ENCODE measurements around the gene VSIG8.
A peak's percentile ranks its signal among the peaks of the same experiment; 100 is the strongest.

Gene VSIG8

DNA sequence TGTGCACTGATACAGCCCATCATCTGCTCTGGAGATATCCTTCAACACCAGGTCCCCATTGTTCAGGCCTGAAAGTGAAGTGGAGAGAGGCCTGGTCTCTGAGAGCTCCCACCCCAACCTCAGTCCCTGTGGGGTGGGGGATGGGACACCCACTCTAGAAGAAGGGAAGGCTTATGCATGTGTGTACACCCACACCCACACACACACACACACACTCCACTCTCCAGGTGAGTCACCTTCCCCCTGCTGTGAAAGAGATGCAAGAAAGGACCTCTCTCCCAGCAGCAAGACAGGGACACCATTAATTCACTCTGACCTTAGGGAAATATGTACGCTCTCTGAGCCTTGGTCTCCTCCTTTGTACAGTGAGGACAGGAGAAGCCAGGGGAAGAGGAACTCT, 5.9 kb downstream of the VSIG8 start:
- no peak for DNase-seq (ENCODE audit: low read depth)

DNA sequence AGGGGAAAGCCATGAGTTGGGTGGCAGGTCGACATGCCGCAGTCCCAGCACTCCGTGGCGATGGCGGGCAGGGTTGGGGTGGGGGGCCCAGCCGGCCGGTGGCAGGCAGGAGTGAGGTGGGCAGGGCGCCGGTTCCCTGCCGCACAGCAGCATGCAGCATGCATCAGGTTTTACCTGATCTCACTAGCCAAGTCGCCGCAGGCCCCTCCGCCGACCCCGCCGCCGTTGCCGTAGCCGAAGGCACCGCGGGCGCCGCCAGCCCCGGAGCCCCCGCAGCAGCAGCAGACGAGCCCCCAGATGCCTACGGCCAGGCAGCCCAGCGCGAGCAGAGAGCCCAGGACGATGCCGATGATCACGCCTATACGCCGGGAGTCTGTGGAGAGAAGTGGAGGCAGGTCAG, 6.7 kb downstream of the VSIG8 start:
- no peak for DNase-seq (ENCODE audit: low read depth)

DNA sequence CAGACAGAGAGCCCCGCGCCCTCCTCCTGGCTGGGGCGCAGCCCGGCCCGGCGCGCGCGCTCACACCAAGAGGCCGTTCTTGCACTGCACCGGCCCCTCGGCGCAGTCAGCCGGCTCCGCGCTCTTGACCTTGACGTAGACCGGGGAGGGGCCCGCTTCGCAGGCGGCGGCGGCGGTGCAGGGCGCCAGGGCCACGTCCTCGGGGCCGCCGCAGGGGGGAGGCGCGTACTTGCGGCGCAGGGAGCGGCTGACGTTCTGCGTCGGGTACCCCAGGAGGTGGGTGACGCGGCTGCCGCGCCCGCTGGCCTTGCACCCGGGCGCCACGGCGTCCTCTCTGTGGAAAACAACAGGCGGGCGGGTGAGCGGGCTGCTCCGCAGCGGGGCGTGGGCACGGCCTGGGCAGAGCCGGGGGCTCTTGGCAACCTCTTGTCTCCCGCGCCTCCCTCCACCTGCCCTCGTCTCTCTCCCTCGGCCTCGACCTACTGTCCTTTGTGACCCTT, 7.7 kb downstream of the VSIG8 start:
- peak; percentile 53 for DNase-seq (ENCODE audit: low read depth)

DNA sequence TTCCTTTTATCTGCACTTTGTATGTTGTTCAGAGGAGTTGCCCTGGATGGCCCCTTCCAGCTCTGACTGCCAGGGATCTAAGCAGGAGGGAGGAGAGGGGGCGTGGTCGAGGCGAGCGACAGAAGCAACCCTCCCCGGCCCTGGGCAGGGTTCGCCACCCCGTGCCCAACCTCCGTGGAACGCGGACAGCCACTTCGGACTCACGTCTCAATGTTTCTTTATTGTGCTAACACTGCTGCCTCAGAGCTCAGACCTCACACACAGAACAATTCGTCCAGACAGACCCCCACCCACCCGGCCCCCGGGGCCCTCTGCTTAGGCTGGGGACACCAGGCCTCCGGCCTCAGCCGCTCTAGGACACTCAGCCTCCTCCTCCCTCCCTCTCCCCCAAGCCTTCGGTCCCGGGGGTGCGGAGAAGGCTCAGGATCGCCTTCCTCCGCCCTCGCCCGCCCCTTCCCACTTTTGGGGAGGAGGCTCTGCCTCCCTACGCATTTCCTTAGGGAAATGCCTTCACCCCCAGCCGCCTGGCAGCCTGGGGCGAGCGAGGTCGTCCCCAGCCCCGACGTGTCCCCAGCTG, 8.3 kb downstream of the VSIG8 start:
- DNase-seq (ENCODE audit: low read depth), result no peak

DNA sequence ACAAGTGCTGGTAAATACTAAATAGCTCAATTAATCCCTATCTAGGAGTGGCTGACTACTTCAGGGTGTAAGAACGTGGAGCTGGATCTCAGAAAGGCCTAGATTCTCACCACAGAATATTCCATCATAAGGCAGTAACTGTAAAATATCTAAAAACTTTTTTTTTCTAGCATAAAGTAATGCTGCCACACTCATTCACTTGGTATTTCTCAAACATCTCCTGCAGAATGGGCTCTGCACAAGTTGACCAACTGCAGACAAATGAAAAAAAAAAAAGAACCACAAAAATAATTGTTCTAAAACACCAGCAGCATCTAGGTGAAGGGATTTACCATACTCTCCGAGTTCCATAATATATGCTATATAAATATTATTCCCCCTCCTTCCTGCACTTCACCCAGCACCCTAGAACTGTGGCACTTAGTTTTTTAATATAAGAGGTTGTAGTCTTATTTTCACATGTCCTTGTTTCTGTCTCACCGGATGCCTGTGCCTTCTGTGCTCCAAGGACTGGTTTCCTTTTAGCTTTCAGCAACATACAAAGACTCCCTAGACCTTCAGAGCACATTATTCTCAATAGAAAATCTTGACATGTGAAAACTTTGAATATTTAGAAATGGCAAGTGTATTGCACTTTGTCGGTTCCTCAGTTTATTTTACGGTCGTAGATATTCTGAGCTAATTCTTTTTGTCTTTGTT, 8.9 kb downstream of the VSIG8 start:
- no peak for DNase-seq (ENCODE audit: low read depth)

DNA sequence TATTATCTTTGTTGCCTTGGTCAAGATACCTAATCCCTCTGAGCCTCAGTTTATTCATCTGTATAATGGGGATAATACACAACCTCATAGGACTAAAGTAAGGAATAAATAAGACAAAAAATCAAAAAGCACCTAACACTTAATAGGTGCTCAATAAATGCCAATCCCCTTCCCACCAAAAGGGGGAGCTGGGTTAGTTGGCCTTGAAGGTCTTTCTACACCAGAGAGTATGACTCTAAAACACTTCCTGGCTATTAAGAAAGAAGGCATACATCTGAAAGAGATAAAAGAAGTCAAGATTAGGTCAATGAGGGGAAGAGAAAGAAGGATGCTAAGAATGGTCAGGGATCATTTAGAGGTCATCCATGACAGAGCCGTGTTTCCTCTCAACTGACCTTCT, 11.1 kb downstream of the VSIG8 start:
- no peak for DNase-seq (ENCODE audit: low read depth)

DNA sequence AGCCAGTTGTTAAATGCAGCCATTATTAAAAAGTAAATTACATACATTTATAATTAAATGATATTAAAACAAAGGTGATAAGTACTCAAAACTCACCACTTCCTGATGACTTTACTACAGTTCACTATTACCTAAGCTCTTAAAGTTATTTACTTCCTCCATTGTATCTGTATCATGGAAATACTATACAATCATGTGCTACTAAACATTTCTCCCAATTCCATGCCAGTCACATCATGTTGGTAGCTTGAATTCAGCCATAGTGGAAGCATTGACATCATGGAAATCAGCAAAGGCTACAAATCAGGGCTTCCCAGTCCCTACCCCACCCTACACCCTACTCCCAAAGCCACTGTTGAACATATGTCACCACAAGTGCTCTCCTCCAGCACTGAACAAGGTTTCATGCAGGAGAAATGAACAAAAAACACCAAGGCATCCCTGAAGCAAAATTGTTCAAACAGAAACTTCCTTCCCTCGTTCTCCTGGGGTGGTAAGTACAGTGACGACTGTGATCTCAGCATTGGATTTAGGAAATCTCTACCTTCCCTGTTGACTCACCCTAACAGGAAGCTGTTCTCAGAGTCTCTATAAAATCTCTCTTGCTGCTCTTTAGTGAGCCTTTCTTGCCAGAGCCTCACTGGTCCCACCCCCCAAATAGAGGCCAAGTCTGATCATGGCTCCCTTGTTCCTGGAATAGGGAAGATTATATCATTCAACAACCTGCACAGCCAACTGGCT, 12.7 kb downstream of the VSIG8 start:
- no peak for DNase-seq (ENCODE audit: low read depth)

DNA sequence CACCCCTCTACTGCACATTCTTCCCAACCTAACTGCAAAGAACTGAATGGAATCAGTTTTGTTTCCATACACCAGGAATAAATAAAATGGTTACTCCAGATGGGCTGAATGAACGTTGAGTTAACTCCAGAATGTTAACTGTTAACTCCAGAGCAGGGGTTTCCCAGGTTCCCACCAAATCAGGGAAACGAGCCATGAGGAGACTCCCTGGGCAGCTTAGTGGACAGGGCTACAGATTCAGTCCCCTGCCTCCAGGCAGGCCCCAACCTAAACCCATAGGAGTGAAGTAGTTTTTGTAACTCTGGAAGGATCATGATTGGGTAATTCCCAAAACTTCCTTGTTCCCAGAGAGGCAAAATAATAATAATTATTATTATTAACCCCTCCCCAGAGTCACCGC, 14.1 kb downstream of the VSIG8 start:
- DNase-seq (ENCODE audit: low read depth), result no peak

DNA sequence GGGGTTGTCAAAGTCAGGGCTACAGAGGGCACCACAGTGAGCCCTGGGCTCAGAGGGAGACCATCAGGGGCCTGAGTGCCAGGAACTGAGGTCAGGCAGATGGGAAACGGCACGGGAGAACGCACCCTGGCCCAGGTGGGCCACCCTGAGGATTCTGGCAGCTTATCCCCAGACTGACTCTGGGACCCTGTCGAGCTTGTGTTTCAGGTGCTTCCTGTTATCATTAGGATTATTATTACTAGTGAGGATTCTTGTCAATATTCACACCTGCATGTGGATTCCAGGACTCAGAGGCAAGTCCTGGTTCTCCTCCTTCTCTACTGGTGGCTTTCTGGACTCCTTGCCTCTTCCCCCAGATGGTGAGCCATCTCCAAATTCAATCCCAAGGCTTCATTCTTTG, 15.2 kb downstream of the VSIG8 start:
- DNase-seq (ENCODE audit: low read depth), result no peak

DNA sequence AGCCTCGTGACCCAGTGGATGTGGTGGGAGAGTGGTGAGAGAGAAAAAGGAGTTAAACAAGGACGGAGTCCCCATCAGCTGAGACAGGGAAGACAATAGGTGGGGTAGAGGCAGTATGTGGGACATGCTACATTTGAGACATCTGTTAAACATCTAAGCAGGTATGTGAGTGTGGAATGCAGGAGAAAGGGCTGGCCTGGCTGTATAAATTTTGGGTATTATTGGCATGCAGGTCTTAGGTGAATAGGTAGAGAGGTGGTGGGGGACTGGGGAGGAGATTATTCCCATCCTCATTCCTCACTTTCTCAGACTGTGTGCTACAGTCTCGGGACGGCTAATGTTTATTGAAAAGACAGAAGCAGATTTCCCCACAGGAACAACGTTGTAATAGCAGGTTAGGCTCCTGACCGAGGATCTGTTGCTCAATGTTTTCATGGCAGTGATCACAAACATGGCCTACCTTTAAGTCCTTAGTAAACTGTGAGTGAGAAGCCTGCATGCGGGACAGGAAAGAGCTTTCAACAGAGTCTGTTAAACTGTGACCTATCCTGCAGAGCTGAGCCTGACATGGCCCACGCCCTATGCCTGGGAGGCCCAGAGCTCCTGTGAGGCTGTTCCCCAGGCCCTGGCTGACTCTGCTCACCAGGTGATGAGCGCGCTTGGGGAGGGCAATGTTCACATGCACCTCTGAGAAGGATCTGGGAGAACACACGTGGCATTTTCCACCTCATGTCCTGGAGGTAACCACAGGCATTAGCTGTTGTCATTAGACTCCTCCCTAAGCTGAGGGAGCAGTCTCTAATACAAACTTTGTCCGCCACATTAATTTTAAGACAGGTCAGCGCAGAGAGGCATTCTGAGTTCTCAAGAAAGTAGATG, 16.5 kb downstream of the VSIG8 start:
- no peak for DNase-seq (ENCODE audit: low read depth)

DNA sequence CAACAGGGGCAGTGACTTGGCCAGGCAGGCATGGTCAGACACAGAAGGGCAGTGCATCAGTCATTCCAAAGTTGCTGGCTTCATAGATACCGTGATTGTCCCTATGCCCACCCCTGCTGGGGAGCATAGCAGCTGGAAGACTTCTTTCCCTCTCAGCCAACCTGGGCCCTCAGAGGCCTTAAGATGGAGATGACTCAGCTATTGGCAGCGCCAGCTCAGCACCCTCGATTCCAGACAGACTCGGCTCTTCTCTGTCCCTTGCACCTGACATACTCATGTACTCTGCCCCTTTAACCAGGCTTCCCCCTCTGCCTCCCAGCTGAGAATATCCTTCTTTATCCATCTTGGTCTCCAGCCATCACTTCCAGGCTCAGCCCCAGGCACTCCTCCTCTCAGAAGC, 19.0 kb downstream of the VSIG8 start:
- no peak for DNase-seq (ENCODE audit: low read depth)

DNA sequence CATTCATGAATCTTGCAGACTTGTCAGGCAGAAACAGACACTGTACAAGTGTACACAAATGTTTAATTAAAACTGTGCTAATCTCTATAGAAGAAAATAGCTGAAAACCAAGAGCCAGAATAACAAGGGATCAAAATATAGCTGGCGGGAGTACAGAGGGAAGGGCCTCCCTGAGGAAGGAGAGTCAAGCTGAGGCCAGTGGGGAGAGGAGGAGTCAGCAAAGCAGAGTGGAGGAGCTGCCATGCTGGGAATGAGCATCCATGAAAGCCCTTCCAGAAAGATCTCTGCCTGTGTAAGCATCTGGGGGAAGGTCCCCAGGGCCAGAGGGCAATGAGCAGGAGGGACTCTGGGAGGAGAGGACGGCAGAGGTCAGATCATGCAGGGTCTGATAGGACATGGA, 20.7 kb downstream of the VSIG8 start:
- DNase-seq (ENCODE audit: low read depth), result no peak

DNA sequence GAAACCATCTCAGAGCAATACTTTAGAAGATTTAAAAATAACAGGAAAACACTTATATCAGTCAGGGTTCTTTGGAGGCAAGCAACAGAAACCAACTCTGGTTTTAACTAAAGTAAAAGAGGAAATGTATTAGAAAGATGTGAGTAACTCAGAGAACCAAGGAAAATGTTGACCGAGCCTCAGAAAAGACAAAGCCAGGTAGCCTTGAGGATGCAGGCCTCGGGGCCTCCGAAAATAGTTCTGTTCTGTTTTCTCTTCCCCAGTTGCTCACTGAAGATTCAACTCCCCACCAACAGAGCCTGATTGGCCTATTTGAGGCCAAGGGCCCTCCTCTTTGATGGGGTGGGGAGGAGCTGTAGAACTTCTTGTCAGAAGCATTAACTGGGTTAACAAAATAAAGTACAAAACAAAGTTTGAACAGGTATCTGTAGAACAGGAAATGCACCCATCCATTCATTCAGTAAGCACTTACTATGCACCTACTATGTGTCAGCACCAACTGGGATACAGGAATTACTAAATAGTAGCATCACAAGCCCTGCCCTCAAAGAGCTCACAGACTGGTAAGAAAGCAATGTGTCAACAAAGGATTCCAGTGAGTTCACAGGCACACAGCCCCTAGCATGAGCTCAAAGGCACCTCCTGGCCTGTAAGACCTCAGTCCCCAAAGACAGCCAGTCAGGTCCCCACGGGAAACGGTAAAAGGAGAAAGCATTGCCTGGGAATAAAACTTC, 23.2 kb downstream of the VSIG8 start:
- DNase-seq (ENCODE audit: low read depth), result no peak

DNA sequence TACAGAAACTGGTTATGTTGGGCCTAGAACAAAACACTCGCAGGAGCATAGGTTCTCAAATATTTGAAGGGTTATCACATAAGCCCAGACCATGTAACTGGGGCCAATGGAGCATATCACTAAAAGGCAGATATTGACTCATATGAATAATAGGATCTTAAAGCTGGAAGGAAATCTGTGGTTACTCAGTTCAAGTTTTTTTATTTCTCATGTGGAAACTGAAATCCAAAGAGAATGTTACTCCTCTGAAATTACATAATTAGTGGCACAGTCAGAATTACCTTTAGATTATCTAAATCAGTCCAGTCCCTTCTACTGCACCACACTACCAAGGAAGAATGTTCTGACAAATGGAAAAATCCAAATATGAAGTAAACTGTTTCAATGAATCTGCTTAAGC, 23.7 kb downstream of the VSIG8 start:
- DNase-seq (ENCODE audit: low read depth), result no peak

DNA sequence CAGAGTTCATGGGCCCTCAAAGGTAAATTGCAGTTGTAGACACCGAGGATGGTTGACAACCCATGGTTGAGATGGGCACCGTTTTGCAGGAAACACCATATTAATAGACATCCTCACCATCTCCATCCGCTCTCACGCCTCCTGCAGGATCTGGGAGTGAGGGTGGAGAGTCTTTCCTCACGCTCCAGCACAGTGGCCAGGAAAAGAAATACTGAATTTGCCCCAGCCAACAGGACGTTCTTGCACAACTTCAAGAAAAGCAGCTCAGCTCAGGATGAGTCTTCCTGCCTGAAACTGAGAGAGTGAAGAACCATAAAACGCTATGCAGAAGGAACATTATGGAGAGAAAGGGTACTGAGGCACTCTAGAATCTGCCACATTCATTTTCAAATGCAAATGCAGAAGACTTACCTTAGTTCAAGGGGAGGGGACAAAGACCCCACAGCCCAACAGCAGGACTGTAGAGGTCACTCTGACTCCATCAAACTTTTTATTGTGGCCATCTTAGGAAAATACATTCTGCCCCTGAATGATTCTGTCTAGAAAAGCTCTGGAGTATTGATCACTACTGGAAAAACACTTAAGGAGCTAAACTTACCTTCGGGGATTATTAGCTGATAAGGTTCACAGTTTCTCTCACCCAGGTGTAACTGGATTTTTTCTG, 26.5 kb downstream of the VSIG8 start:
- no peak for DNase-seq (ENCODE audit: low read depth)

DNA sequence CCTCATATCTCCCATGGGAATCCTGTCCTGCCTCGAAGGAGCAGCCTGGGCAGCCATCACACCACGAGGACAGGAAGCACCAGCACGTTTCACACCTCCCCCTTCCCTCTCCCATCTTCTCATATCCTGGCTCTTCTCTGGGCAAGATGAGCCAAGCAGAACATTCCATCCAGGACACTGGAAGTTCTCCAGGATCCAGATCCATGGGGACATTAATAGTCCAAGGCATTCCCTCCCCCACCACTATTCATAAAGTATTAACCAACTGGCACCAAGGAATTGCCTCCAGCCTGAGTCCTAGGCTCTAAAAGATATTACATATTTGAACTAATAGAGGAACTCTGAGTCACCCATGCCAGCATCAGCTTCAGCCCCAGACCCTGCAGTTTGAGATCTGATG, 27.1 kb downstream of the VSIG8 start:
- DNase-seq (ENCODE audit: low read depth), result no peak

DNA sequence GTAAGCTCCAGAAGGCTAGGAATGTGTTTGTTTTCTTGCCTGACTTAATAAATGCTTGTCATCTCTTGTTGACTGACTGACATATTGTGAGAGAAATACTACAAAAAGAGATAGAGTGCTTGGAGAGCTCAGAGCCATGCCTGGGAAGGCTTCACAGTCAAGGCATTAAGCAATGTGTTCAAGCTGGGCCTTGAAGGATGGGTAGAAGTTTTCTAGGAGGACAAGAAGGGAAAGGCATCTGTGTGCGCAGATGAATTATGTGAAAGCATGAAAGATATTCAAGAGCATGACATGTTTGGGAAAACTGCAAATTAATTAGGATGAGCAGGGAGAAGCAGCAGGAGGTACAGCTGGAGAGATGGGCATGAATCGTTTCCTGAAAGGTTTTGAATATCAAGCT, 30.1 kb downstream of the VSIG8 start:
- no peak for DNase-seq (ENCODE audit: low read depth)

DNA sequence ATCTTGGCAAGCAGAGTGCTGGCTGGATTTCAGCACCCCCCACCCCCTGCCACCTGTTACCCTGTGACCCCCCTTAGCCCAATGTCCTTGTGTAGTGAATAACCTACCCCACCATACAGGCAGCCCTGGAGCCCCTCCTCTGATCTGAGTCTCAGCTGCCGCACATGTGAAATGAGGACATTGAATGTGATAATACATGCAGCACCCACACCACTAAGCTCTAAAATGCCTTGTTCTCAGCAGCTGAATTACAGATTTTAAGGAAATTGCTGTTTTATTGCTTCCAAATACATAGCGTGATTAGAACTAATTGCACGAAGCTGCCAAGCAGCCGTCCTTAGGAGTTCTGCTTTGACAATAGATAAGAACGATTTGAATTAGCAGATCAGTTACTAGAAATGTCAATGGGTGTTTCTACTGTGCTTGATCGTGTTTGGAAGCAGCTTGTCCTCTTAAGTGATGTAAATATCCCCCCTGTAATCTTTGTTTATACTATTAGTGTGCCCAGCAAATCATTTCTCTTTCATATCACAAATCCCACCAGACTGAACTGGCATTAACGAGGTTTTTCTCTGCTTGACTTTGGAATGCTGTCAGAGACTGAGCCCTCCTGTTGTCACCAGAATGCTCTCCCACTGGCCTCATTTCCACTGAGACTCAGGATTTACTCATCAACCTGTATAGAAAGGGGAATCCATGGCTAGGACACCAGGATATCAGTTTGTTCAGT, 30.9 kb downstream of the VSIG8 start:
- DNase-seq (ENCODE audit: low read depth), result no peak

DNA sequence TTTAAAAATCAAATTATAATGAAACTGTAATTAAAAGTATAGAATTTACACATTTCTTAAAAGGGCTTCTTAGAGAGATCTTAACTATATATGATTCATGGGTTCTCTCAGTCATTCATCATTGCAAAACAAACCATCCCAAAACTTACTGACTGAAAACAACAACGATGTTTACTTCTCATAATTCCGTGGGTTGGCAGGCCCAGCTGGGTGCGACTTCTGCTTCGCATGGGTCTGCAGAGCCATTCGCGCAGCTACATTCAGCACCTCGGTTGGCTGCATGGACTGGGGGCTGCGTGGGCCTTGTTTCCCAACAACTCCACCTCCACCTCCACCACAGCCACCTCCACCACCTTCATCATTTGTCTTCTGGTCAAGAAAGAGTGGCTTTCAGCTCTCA, 31.7 kb downstream of the VSIG8 start:
- no peak for DNase-seq (ENCODE audit: low read depth)

DNA sequence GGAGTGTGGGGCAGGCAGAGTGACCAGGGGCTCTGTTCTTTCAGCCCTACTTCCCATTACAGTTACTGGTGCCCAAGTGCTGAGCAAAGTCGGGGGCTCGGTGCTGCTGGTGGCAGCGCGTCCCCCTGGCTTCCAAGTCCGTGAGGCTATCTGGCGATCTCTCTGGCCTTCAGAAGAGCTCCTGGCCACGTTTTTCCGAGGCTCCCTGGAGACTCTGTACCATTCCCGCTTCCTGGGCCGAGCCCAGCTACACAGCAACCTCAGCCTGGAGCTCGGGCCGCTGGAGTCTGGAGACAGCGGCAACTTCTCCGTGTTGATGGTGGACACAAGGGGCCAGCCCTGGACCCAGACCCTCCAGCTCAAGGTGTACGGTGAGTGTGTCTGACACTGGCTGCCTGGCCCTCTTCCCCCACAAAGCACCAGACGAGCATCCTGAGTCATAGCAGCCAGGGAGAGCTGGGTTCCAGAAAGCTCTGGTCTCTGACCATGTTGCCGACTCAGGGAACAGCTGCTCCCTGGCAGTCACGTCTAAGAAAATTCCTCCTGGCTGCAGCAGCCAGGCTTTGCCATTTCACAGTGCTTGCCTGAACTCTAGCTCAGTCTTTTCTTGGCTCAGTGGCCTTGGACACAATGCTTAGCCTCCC, 32.5 kb downstream of the VSIG8 start:
- DNase-seq (ENCODE audit: low read depth), result no peak
